Glomerular endothelial cell (primary cell): ENCODE data around the gene TNFAIP2. TPM values are rescaled to one million over a fixed set of nuclear protein-coding genes. Genes with fewer than 3 reads are reported as not detected.

Experiments
- DNase-seq: peaks from one replicate; pipeline ENCODE4 v3.0.0-alpha.2; 2011; ENCODE audit warnings: low read depth, low spot score; ENCODE audit errors: extremely low read depth
- total RNA-seq: library from RNA; depleted of rRNA; stranded (reverse); fragments of >200 nt; gene quantifications from 2 replicates; pipeline ENCODE4 v1.2.3, GENCODE V29; 2015

Gene TNFAIP2
- total RNA-seq, 1 donor from 2014 or later, result 136 TPM

- DNase-seq, result no peak
Measured at GRCh38 chr14:103094406-103095209, 28.7 kb upstream of the TNFAIP2 start, which contains the start of gene EXOC3L4. Gene EXOC3L4 (plus strand): TSS chr14:103094725. CDS start chr14:103100220, 5,495 bp downstream.

- DNase-seq, result no peak
Measured at GRCh38 chr14:103095210-103095778, 28.0 kb upstream of the TNFAIP2 start.

GRCh38 chr14:103096387-103096786 lies 26.9 kb upstream of the TNFAIP2 start:
- no peak for DNase-seq

- DNase-seq, result no peak
Measured at GRCh38 chr14:103097244-103097993, 25.8 kb upstream of the TNFAIP2 start.

GRCh38 chr14:103097994-103098957 lies 25.0 kb upstream of the TNFAIP2 start:
- DNase-seq, result no peak

- no peak for DNase-seq
Measured at GRCh38 chr14:103099081-103099732, 24.1 kb upstream of the TNFAIP2 start.

- no peak for DNase-seq
Measured at GRCh38 chr14:103099733-103100280, 23.5 kb upstream of the TNFAIP2 start.

- no peak for DNase-seq
Measured at GRCh38 chr14:103100281-103101121, 22.8 kb upstream of the TNFAIP2 start.

- DNase-seq, result no peak
Measured at GRCh38 chr14:103101257-103101962, 21.9 kb upstream of the TNFAIP2 start.

GRCh38 chr14:103101963-103102688 lies 21.1 kb upstream of the TNFAIP2 start:
- no peak for DNase-seq

GRCh38 chr14:103102689-103103260 lies 20.5 kb upstream of the TNFAIP2 start:
- DNase-seq, result no peak

GRCh38 chr14:103103461-103104388 lies 19.5 kb upstream of the TNFAIP2 start:
- no peak for DNase-seq

GRCh38 chr14:103104389-103104653 lies 18.9 kb upstream of the TNFAIP2 start:
- DNase-seq, result no peak

GRCh38 chr14:103104654-103105452 lies 18.4 kb upstream of the TNFAIP2 start:
- no peak for DNase-seq

- no peak for DNase-seq
Measured at GRCh38 chr14:103105580-103106150, 17.6 kb upstream of the TNFAIP2 start.
